GM12878 (cell line): ENCODE data around the gene PLXNB2. TPM values are rescaled to one million over a fixed set of nuclear protein-coding genes. Genes with fewer than 3 reads are reported as not detected.

Experiments
- ATAC-seq: fragments of 200-7000 bp; cut with Tn5 transposase; 3 replicates; pipeline ENCODE4 v1.9.1; 2020; ENCODE audit warnings: mild to moderate bottlenecking, moderate library complexity
- BruUV-seq: library from RNA; stranded (reverse); fragments of 400-500 nt; replicated peaks from 2 replicates; lab custom pipeline; 2021; lab: Mats Ljungman, UMichigan
- CTCF ChIA-PET: fragments of 300-600 bp; sonication (Branson Sonifier 250); formaldehyde crosslinking; extraction: SDS; loops from one replicate; lab custom pipeline; 2021; ENCODE audit warnings: inconsistent platforms; lab: Yijun Ruan, JAX
- POLR2A ChIA-PET: fragments of 350-600 bp; formaldehyde crosslinking; extraction: SDS; loops from one replicate; lab custom pipeline; 2021; ENCODE audit warnings: inconsistent platforms; lab: Charles Lee
- RAD21 ChIA-PET: fragments of 300-600 bp; sonication (Branson Sonifier 250); formaldehyde crosslinking; loops from one replicate; lab custom pipeline; 2023; ENCODE audit warnings: antibody characterized with exemption; ENCODE audit not compliant: unreplicated experiment; lab: Charles Lee
- SMC1A ChIA-PET: fragments of 300-600 bp; sonication (Branson Sonifier 250); formaldehyde crosslinking; loops from one replicate; lab custom pipeline; 2023; ENCODE audit not compliant: unreplicated experiment, uncharacterized antibody; lab: Charles Lee
- DNase-seq: peaks from one replicate; pipeline ENCODE4 v3.0.0-alpha.2; 2011; ENCODE audit warnings: low read depth, low spot score
- FAIRE-seq: peaks from 3 replicates; lab custom pipeline; 2011; peaks lifted over from hg19 to GRCh38; lab: Jason Lieb, UNC
- H2AFZ ChIP-seq: 2 replicates; pipeline ENCODE4 v1.6.0; 2011; ENCODE audit warnings: low read depth, low read length, control low read depth; ENCODE audit not compliant: control insufficient read depth
- H3K27ac ChIP-seq: 2 replicates; pipeline ENCODE4 v1.5.1; 2011; ENCODE audit warnings: control low read depth; ENCODE audit not compliant: control insufficient read depth, insufficient read depth
- H3K27me3 ChIP-seq, 2 experiments: replicated peaks in 1 of 2; 2 replicates each; pipeline versions ENCODE4 v1.6.0 to v1.6.1; 2011; ENCODE audit warnings: low read length in 1 of 2; ENCODE audit not compliant: control insufficient read depth in 2 of 2, insufficient read depth in 2 of 2
- H3K36me3 ChIP-seq, 2 experiments: 2 replicates each; pipeline ENCODE4 v1.5.1; 2011; ENCODE audit warnings: low read length in 1 of 2; ENCODE audit not compliant: control insufficient read depth in 2 of 2, insufficient read depth in 2 of 2
- H3K4me1 ChIP-seq: 2 replicates; pipeline ENCODE4 v1.6.1; 2011; ENCODE audit warnings: mild to moderate bottlenecking, low read length, moderate library complexity, mixed read lengths; ENCODE audit not compliant: control insufficient read depth, insufficient read depth
- H3K4me2 ChIP-seq: 2 replicates; pipeline ENCODE4 v1.6.0; 2011; ENCODE audit warnings: control low read depth; ENCODE audit not compliant: control insufficient read depth, insufficient read depth
- H3K4me3 ChIP-seq: fragments of 200-600 bp; sonication (generic); 2 replicates; pipeline ENCODE4 v1.5.1; 2016
- H3K79me2 ChIP-seq: 2 replicates; pipeline ENCODE4 v1.6.0; 2011; ENCODE audit warnings: low read length; ENCODE audit not compliant: control insufficient read depth, insufficient read depth
- H3K9ac ChIP-seq: 2 replicates; pipeline ENCODE4 v1.8.0; 2011; ENCODE audit warnings: low read length, control low read depth, mixed read lengths; ENCODE audit not compliant: control insufficient read depth, insufficient read depth
- H3K9me3 ChIP-seq: replicated peaks from 3 replicates; pipeline ENCODE4 v1.5.1; 2011; ENCODE audit warnings: mild to moderate bottlenecking, low read length; ENCODE audit not compliant: control insufficient read depth, insufficient read depth
- H4K20me1 ChIP-seq: 2 replicates; pipeline ENCODE4 v1.6.0; 2011; ENCODE audit not compliant: control insufficient read depth, insufficient read depth
- IKZF1 ChIP-seq: fragments of 450-650 bp; conservative IDR thresholded peaks from 2 replicates; pipeline ENCODE4 v1.6.1; 2017; ENCODE audit warnings: antibody characterized with exemption, mild to moderate bottlenecking
- IRF4 ChIP-seq: IDR thresholded peaks from 2 replicates; pipeline ENCODE4 v1.6.1; 2011; ENCODE audit warnings: low read depth, low read length
- LARP7 ChIP-seq: fragments of 450-650 bp; IDR thresholded peaks from 2 replicates; pipeline ENCODE4 v1.6.1; 2017; ENCODE audit warnings: mild to moderate bottlenecking
- PAX8 ChIP-seq: fragments of 450-650 bp; IDR thresholded peaks from 2 replicates; pipeline ENCODE4 v1.6.1; 2017; ENCODE audit warnings: mild to moderate bottlenecking, moderate library complexity
- RB1 ChIP-seq: fragments of 450-650 bp; formaldehyde crosslinking; IDR thresholded peaks from 2 replicates; pipeline ENCODE4 v1.6.1; 2017; ENCODE audit warnings: mild to moderate bottlenecking, borderline replicate concordance
- SIN3A ChIP-seq: IDR thresholded peaks from 2 replicates; pipeline ENCODE4 v1.6.1; 2012; ENCODE audit warnings: low read depth, low read length, improper control_type of control experiment
- SREBF2 ChIP-seq: IDR thresholded peaks from 2 replicates; pipeline ENCODE4 v1.6.1; 2012; ENCODE audit warnings: mild to moderate bottlenecking, low read length
- STAT1 ChIP-seq: fragments of 450-650 bp; conservative IDR thresholded peaks from 2 replicates; pipeline ENCODE4 v1.6.1; 2014; ENCODE audit warnings: antibody characterized with exemption, mild to moderate bottlenecking
- WGBS: methylation state at CpG from one replicate; pipeline ENCODE4 v1.1.6; 2016; ENCODE audit warnings: low lambda C conversion rate; ENCODE audit not compliant: insufficient replicate concordance, insufficient coverage; ENCODE audit errors: missing lambda C conversion rate; 5-methylcytosine and 5-hydroxymethylcytosine counted together
- in situ Hi-C: fragments of 300-500 bp; cut with MboI; formaldehyde crosslinking; loops from 9 replicates; pipeline ENCODE4 v1.14.3; 2018; ENCODE audit warnings: mixed read lengths
- intact Hi-C: fragments of 100-400 bp; cut with micrococcal nuclease; formaldehyde crosslinking; loops from one replicate; pipeline ENCODE4 v1.14.2; 2022; ENCODE audit not compliant: unreplicated experiment
- polyA plus RNA-seq, 11 experiments: library from polyadenylated mRNA; depleted of rRNA in 4 of 11; unstranded in 6 of 11; stranded (reverse) in 5 of 11; fragments of >200 nt; fragmentation: Nextera tagmentation in 4 of 11; fragmentation: Illumina TruSeq in 1 of 11; extraction: Ambion mirVana in 4 of 11; extraction: Trizol in 1 of 11; gene quantifications; 1 replicate in 1 of 11; 2 replicates in 10 of 11; pipeline versions ENCODE4 v1.2.1 to v1.2.3, GENCODE V29; 2011 to 2016; ENCODE audit warnings: inconsistent platforms in 2 of 11, missing spikeins in 2 of 11, low read depth in 1 of 11
- total RNA-seq, 4 experiments: library from RNA; depleted of rRNA in 3 of 4; stranded (reverse); fragments of >200 nt in 3 of 4; fragmentation: Illumina TruSeq in 1 of 4; extraction: Trizol in 1 of 4; gene quantifications; 2 replicates each; pipeline versions ENCODE4 v1.2.1 to v1.2.3, GENCODE V29; 2013 to 2021
- TF ChIP-seq, protein P1 (sequence below): fragments of 450-650 bp; IDR thresholded peaks from 2 replicates; pipeline ENCODE4 v1.6.1; 2014; ENCODE audit warnings: mild to moderate bottlenecking
- TF ChIP-seq, protein P2 (sequence below): fragments of 450-650 bp; IDR thresholded peaks from 2 replicates; pipeline ENCODE4 v1.6.1; 2018; ENCODE audit warnings: mild to moderate bottlenecking, low read depth, moderate library complexity; ENCODE audit not compliant: partially characterized antibody
- TF ChIP-seq, protein P3 (sequence below): IDR thresholded peaks from 2 replicates; pipeline ENCODE4 v1.6.1; 2011; ENCODE audit warnings: low read depth, low read length, improper control_type of control experiment, borderline replicate concordance

The PLXNB2 gene
- total and polyA plus RNA-seq, 10 of the 15 experiments (the other 5 are each of a cell fraction or from before 2014, with no cell fraction given): 0.68 to 134 (median 41.9) TPM

DNA sequence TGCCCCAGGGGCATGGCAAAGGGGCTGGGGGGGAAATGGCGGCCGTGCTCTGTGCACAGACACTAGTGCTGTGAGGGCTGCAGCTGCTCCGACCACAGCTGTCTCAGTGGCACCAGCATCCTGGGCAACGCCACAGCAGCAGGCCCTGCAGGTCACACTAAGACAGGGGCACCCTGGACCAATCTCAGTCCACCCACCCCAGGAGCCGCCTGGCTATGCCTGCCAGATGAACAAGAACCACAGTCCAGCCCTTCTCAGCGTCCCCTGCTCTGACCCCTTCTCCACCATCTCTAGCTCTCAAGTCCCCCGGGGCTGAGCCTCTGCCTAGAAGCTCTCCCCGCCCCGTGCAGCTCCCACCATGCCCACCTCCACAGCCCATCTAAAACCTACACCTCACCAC, 79.1 kb downstream of the PLXNB2 start:
- no peaks in the 10 kb centered on the region for H3K4me1 ChIP-seq
- FAIRE-seq: no peak
- no peak for ATAC-seq
- TF ChIP-seq IKZF1 (no peak), STAT1 (no peak)
- TF ChIP-seq, protein P1, sequence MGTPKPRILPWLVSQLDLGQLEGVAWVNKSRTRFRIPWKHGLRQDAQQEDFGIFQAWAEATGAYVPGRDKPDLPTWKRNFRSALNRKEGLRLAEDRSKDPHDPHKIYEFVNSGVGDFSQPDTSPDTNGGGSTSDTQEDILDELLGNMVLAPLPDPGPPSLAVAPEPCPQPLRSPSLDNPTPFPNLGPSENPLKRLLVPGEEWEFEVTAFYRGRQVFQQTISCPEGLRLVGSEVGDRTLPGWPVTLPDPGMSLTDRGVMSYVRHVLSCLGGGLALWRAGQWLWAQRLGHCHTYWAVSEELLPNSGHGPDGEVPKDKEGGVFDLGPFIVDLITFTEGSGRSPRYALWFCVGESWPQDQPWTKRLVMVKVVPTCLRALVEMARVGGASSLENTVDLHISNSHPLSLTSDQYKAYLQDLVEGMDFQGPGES: no peak
- no TSS peak for BruUV-seq
- no peak overlapping the region for H3K27ac ChIP-seq
- SMC1A ChIA-PET: no interaction called here
- intact Hi-C loops: no loop called here
- no peaks in the 10 kb centered on the region for H3K9me3 ChIP-seq
- H3K4me3 ChIP-seq: no peak overlapping the region
- no peak overlapping the region for H3K4me2 ChIP-seq
- H4K20me1 ChIP-seq: no peaks in the 10 kb centered on the region
- POLR2A ChIA-PET: interaction anchor here (0.5 to 0.6 kb wide), 2 partner anchors 66 to 68 kb away, joined by 3 read pairs; no protein-coding TSS in a partner anchor
- RAD21 ChIA-PET: interaction anchor here (1.0 kb wide), 1 partner anchor 80 kb away, joined by 3 read pairs; no protein-coding TSS in a partner anchor
- H2AFZ ChIP-seq: no peak overlapping the region
- no peak overlapping the region for H3K9ac ChIP-seq
- no peaks in the 10 kb centered on the region for H3K27me3 ChIP-seq
- H3K36me3 ChIP-seq: peaks cover 3 to 18% of the 10 kb centered on the region in 2 experiments; a peak in 3 of 4 replicates
- CTCF ChIA-PET: no interaction called here
- no peaks in the 10 kb centered on the region for H3K79me2 ChIP-seq
- in situ Hi-C loops: no loop called here
- no peak for DNase-seq
- WGBS: 88% methylated on average over 9 of the region's 9 CpGs

DNA sequence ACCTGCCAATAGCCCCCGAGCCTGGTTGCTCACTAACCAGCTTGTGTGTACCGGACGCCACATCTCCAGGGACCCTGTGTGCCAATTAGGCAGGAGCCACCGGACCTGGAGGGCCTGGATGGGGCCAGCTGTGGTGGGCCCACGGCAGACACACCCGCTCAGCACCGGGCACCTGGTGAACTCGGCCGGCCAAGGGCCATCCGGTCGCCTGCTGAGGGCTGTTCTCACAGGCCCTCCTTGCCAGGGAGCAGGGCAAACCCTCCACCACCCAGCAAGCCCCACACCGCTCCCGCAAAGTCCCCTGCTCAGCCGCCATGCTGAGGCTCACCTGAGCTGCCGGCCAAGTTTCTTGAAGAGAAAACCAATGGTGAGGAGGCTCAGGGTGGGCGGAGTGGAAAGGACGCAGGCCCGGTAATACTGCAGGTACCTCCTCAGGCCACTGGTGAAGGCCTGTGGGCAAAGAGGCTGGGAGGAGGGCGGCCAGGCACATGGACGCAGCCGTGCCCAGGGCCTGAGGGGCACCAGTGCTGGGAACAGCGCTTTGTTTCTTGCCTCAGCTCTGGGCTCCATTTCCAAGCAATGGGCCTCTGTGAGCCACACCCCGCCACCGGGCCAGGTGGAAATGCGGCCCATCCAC, 79.7 kb downstream of the PLXNB2 start:
- POLR2A ChIA-PET: interaction anchor here (0.5 to 0.6 kb wide), 2 partner anchors 67 to 69 kb away, joined by 3 read pairs; no protein-coding TSS in a partner anchor
- no peak for TF ChIP-seq SREBF2
- TF ChIP-seq IRF4: no peak
- TF ChIP-seq, protein P2, sequence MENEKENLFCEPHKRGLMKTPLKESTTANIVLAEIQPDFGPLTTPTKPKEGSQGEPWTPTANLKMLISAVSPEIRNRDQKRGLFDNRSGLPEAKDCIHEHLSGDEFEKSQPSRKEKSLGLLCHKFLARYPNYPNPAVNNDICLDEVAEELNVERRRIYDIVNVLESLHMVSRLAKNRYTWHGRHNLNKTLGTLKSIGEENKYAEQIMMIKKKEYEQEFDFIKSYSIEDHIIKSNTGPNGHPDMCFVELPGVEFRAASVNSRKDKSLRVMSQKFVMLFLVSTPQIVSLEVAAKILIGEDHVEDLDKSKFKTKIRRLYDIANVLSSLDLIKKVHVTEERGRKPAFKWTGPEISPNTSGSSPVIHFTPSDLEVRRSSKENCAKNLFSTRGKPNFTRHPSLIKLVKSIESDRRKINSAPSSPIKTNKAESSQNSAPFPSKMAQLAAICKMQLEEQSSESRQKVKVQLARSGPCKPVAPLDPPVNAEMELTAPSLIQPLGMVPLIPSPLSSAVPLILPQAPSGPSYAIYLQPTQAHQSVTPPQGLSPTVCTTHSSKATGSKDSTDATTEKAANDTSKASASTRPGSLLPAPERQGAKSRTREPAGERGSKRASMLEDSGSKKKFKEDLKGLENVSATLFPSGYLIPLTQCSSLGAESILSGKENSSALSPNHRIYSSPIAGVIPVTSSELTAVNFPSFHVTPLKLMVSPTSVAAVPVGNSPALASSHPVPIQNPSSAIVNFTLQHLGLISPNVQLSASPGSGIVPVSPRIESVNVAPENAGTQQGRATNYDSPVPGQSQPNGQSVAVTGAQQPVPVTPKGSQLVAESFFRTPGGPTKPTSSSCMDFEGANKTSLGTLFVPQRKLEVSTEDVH: no peak
- TF ChIP-seq PAX8: no peak
- TF ChIP-seq LARP7: no peak
- no peak for TF ChIP-seq RB1
- TF ChIP-seq SIN3A: no peak
- TF ChIP-seq, protein P3, sequence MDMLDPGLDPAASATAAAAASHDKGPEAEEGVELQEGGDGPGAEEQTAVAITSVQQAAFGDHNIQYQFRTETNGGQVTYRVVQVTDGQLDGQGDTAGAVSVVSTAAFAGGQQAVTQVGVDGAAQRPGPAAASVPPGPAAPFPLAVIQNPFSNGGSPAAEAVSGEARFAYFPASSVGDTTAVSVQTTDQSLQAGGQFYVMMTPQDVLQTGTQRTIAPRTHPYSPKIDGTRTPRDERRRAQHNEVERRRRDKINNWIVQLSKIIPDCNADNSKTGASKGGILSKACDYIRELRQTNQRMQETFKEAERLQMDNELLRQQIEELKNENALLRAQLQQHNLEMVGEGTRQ: no peak

More for the DNA sequence above, 79.7 kb downstream of the PLXNB2 start:
- H4K20me1 ChIP-seq: no peaks in the 10 kb centered on the region
- FAIRE-seq: no peak
- DNase-seq: no peak
- peaks cover 8 to 18% of the 10 kb centered on the region in 2 experiments; a peak in 3 of 4 replicates for H3K36me3 ChIP-seq
- intact Hi-C loops (no loop called here), in situ Hi-C loops (no loop called here)
- no peak overlapping the region for H3K4me2 ChIP-seq
- H2AFZ ChIP-seq: no peak overlapping the region
- no peak overlapping the region for H3K4me3 ChIP-seq
- H3K9ac ChIP-seq: no peak overlapping the region
- ChIA-PET CTCF (no interaction called here), SMC1A (no interaction called here), RAD21 (interaction anchor here (1.0 kb wide), 1 partner anchor 79 kb away, joined by 3 read pairs; no protein-coding TSS in a partner anchor)
- no peak overlapping the region for H3K27ac ChIP-seq
- ATAC-seq: no peak
- H3K4me1 ChIP-seq: no peaks in the 10 kb centered on the region
- no peaks in the 10 kb centered on the region for H3K79me2 ChIP-seq
- H3K27me3 ChIP-seq: no peaks in the 10 kb centered on the region
- H3K9me3 ChIP-seq: no peaks in the 10 kb centered on the region
- no TSS peak for BruUV-seq
- WGBS: 97% methylated on average over 25 of the region's 25 CpGs
